HepG2 (cell line): ENCODE data around the gene WDR11. TPM values are rescaled to one million over a fixed set of nuclear protein-coding genes. Genes with fewer than 3 reads are reported as not detected.

ENCODE experiments used
- ARID3A ChIP-seq: IDR thresholded peaks from 2 replicates; pipeline ENCODE4 v1.6.1; 2012; ENCODE audit warnings: low read depth, low read length, improper control_type of control experiment
- HINFP ChIP-seq: sonication (generic); formaldehyde crosslinking; IDR thresholded peaks from 2 replicates; pipeline ENCODE4 v1.4.0; 2020; ENCODE audit warnings: low read depth, mild to moderate bottlenecking, missing genetic modification reagents
- PRDM15 ChIP-seq: sonication (generic); formaldehyde crosslinking; IDR thresholded peaks from 2 replicates; pipeline ENCODE4 v1.4.0; 2020; ENCODE audit warnings: missing genetic modification reagents
- RBM39 ChIP-seq: fragments of 200-400 bp; formaldehyde crosslinking; IDR thresholded peaks from one replicate; pipeline ENCODE4 v1.6.1; 2018; ENCODE audit warnings: antibody characterized with exemption, mild to moderate bottlenecking, low read depth, low read length; ENCODE audit not compliant: poor library complexity, severe bottlenecking
- REST ChIP-seq, 2 experiments: IDR thresholded peaks; 2 replicates each; pipeline ENCODE4 v1.6.1; 2011 to 2012; ENCODE audit warnings: low read length in 2 of 2, borderline replicate concordance in 1 of 2, low read depth in 1 of 2, mild to moderate bottlenecking in 1 of 2, moderate library complexity in 1 of 2
- RORA ChIP-seq: sonication (generic); formaldehyde crosslinking; IDR thresholded peaks from 2 replicates; pipeline ENCODE4 v1.5.0; 2020; ENCODE audit warnings: mild to moderate bottlenecking, missing genetic modification reagents, moderate library complexity
- RXRB ChIP-seq: IDR thresholded peaks from 2 replicates; pipeline ENCODE4 v1.6.1; 2016; ENCODE audit warnings: borderline replicate concordance, missing genetic modification reagents, missing compliant biosample characterization
- ZNF280B ChIP-seq: sonication (generic); formaldehyde crosslinking; IDR thresholded peaks from 2 replicates; pipeline ENCODE4 v1.5.0; 2020; ENCODE audit warnings: missing genetic modification reagents, mild to moderate bottlenecking, borderline replicate concordance
- ZNF382 ChIP-seq: sonication (generic); formaldehyde crosslinking; IDR thresholded peaks from 2 replicates; pipeline ENCODE4 v1.5.0; 2020; ENCODE audit warnings: missing genetic modification reagents, mild to moderate bottlenecking, borderline replicate concordance
- ZNF414 ChIP-seq: sonication (generic); formaldehyde crosslinking; IDR thresholded peaks from 2 replicates; pipeline ENCODE4 v1.5.0; 2020; ENCODE audit warnings: missing genetic modification reagents
- ZNF589 ChIP-seq: sonication (generic); formaldehyde crosslinking; conservative IDR thresholded peaks from 2 replicates; pipeline ENCODE4 v1.8.0; 2022; ENCODE audit warnings: mild to moderate bottlenecking, moderate library complexity, missing genetic modification reagents
- ZNF775 ChIP-seq: sonication (generic); formaldehyde crosslinking; IDR thresholded peaks from 2 replicates; pipeline ENCODE4 v1.4.0; 2020; ENCODE audit warnings: missing genetic modification reagents, mild to moderate bottlenecking, moderate library complexity, borderline replicate concordance
- polyA plus RNA-seq, 8 experiments: library from polyadenylated mRNA; depleted of rRNA in 3 of 8; stranded (reverse) in 7 of 8; unstranded in 1 of 8; fragments of >200 nt; fragmentation: Illumina TruSeq in 4 of 8; extraction: Trizol in 4 of 8; gene quantifications; 2 replicates each; pipeline versions ENCODE4 v1.2.1 to v1.2.3, GENCODE V29; 2011 to 2016; ENCODE audit warnings: low read depth in 4 of 8, missing spikeins in 1 of 8, mixed read lengths in 1 of 8; ENCODE audit not compliant: insufficient read depth in 1 of 8
- total RNA-seq, 5 experiments: library from RNA; depleted of rRNA; stranded (reverse); fragments of >200 nt; fragmentation: Illumina TruSeq; extraction: Trizol; gene quantifications; 2 replicates each; pipeline ENCODE4 v1.2.3, GENCODE V29; 2016; ENCODE audit warnings: low read depth in 1 of 5

Gene WDR11
- total and polyA plus RNA-seq, 2 of the 13 experiments (the other 11 are each of a cell fraction or from before 2014, with no cell fraction given) = 38.0 to 45.2 TPM

GRCh38 chr10:120850911-120851865, at the start of gene WDR11 (continued):
- TF ChIP-seq ZNF382 (CRISPR knock-in tag) (no peak), REST (IDR thresholded peaks at IDR 0.05; ENCODE audit: borderline replicate concordance in 1 of 2, low read depth in 1 of 2, low read length in 2 of 2) (peak in 1 of 2 experiments; percentile 68; a peak in 2 of 4 replicates), HINFP (CRISPR knock-in tag) (no peak; the same call in 1 of the 2 replicates), ZNF414 (CRISPR knock-in tag) (peak; percentile 89; the same call in 1 of the 2 replicates), RBM39 (peak; percentile 94), RORA (CRISPR knock-in tag) (no peak), PRDM15 (peak; percentile 84), RXRB (CRISPR knock-in tag) (peak; percentile 87), ZNF280B (peak; percentile 87; the same call in 1 of the 2 replicates), ZNF589 (CRISPR knock-in tag) (peak; percentile 62; the same call in 1 of the 2 replicates), ZNF775 (CRISPR knock-in tag) (no peak; the same call in 1 of the 2 replicates), ARID3A (peak; percentile 71; the same call in 1 of the 2 replicates)
